IPS-15b (cell line): Measurements from ENCODE around the gene RNF149.
"Not testable (repeated sequence)": the region's sequence is repeated elsewhere in the genome, so short reads cannot be mapped to it uniquely, and the experiment has no call there.

Experiments used
- H3K27me3 ChIP-seq: one replicate; pipeline ENCODE4 v1.6.1; 2013; ENCODE audit warnings: low read length; ENCODE audit not compliant: control insufficient read depth, insufficient read depth
- H3K36me3 ChIP-seq: one replicate; pipeline ENCODE4 v1.6.1; 2013; ENCODE audit warnings: low read length; ENCODE audit not compliant: control insufficient read depth, insufficient read depth
- H3K4me1 ChIP-seq: one replicate; pipeline ENCODE4 v1.6.1; 2013; ENCODE audit warnings: mild to moderate bottlenecking, low read length; ENCODE audit not compliant: control insufficient read depth, insufficient read depth
- H3K4me3 ChIP-seq: one replicate; pipeline ENCODE4 v1.5.1; 2013; ENCODE audit warnings: low read depth, low read length
- H3K9ac ChIP-seq: one replicate; pipeline ENCODE4 v1.6.1; 2013; ENCODE audit warnings: low read depth, mild to moderate bottlenecking, low read length
- H3K9me3 ChIP-seq: one replicate; pipeline ENCODE4 v1.6.1; 2013; ENCODE audit warnings: mild to moderate bottlenecking, low read length; ENCODE audit not compliant: control insufficient read depth, insufficient read depth

RNF149 gene

DNA sequence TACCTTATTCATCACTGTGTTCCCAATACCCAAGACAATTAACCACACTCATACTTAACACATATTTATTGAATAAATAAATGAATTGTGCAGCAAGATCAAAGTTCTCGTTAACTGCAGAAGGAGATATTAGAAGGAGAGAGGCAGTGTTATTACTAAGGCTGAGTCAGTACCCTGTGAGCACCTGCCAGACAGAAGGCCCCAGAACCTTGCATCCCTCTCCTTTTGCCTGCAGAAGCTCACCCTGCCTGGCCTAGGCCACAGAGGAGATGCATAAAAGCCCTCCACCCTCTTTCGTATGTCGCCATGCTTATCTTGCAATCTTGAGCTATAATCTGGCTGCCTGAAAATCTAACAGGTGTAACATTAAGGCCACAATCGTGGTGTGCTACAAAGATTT, 20.5 kb upstream of the RNF149 start:
- Histone ChIP-seq H3K36me3 (no peaks in the 10 kb centered on the region), H3K9me3 (no peaks in the 10 kb centered on the region), H3K9ac (no peak overlapping the region), H3K4me3 (no peak overlapping the region), H3K27me3 (no peaks in the 10 kb centered on the region), H3K4me1 (peaks cover 26% of the 10 kb centered on the region)

DNA sequence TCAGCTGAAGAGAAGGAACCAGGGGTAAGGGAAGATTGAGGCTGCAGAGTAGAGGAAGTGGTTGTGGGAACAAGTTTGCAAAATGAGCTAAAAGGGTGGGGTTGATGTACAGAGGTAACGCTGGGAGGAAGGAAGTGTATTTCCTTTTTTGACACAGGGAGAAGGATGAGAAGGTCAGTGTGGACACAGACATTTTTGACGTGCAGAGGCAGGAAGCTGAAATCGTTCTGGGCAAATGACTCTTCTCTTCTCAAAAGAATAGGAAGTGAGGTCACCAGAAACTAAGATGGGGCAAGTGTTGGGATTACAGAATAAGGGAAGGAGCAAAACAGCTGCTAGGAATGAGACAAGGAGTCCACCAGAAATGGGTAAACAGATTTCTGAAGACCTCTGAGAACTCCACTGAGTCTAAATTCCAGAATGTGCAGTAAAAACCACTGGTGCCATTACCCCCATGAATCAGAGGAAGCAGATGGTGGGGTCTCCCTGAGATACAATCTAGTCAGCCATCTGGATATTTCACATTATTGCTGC, 20.0 kb upstream of the RNF149 start:
- Histone ChIP-seq H3K4me3 (no peak overlapping the region), H3K4me1 (peaks cover 25% of the 10 kb centered on the region), H3K9ac (no peak overlapping the region), H3K36me3 (no peaks in the 10 kb centered on the region), H3K9me3 (no peaks in the 10 kb centered on the region), H3K27me3 (no peaks in the 10 kb centered on the region)

DNA sequence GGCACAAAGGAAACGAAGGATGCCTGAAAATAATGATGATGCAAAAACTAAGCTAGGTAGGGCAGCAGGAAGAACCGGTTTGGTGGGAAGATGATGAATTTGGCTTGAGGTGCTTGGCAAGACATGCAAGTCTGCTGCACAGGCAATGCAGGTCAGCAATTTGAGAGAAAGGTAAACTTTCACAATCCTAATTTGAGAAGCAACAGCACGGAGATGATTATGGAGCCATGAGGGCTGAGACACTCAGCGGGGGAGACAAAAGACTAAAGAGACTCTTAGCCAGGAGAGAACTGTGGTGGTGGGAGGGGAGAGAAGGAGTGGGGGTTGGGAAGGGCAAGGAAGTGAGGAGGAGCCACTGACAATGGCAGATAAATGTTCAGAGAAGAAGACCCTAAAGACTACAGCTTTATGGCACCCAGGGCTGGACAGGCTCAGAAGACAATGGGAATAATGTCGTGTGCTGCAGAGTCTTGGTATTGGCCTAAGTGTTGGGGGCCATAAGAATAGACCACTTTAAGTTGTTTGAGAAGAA, 19.4 kb upstream of the RNF149 start:
- Histone ChIP-seq H3K9me3 (no peaks in the 10 kb centered on the region), H3K4me3 (no peak overlapping the region), H3K9ac (no peak overlapping the region), H3K36me3 (no peaks in the 10 kb centered on the region), H3K27me3 (no peaks in the 10 kb centered on the region), H3K4me1 (peaks cover 22% of the 10 kb centered on the region)

DNA sequence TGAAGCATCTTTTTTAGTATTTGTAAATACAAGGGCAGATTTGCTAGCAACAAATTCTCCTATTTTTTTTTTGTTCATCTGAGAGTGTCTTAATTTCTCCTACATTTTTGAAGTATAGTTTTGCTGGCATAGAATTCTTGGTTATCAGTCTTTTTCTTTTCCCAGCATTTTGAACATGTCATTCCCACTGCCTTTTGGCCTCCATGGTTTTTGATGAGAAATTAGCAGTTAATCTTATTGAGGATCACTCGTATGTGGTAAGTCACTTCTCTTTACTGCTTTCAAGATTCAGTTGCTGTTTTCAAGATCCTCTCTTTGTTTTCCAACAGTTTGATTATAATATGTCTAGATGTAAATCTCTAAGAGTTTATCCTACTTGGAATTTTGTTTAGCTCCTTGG, 16.9 kb upstream of the RNF149 start:
- Histone ChIP-seq H3K9ac (no peak overlapping the region), H3K27me3 (no peaks in the 10 kb centered on the region), H3K9me3 (no peaks in the 10 kb centered on the region), H3K4me1 (peaks cover 17% of the 10 kb centered on the region), H3K36me3 (no peaks in the 10 kb centered on the region), H3K4me3 (no peak overlapping the region)

DNA sequence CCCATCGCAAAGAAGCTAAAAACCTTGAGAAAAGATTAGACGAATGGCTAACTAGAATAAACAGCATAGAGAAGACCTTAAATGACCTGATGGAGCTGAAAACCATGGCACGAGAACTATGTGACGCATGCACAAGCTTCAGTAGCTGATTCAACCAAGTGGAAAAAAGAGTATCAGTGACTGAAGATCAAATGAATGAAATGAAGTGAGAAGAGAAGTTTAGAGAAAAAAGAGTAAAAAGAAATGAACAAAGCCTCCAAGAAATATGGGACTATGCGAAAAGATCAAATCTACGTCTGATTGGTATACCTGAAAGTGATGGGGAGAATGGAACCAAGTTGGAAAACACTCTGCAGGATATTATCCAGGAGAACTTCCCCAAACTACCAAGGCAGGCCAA, 8.1 kb upstream of the RNF149 start:
- H3K9ac ChIP-seq, H3K4me1 ChIP-seq, H3K36me3 ChIP-seq, H3K4me3 ChIP-seq, H3K27me3 ChIP-seq, H3K9me3 ChIP-seq: not testable (repeated sequence)

DNA sequence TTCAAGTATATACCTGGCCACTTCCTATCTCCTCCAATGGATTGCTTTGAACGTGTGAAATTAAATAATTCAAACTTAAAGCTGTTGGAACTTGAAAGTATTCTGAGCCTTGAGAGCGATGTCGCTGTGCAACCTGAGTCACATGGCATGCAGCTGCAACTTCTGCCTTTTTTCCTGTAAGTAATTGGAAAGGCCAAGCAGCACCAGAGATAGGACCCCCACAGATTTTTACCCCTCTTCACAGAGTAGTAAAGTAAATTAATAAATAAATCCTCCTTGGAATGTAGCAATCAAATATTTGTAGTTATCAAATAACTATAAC, 3.2 kb upstream of the RNF149 start:
- no peak overlapping the region for H3K9ac ChIP-seq

DNA sequence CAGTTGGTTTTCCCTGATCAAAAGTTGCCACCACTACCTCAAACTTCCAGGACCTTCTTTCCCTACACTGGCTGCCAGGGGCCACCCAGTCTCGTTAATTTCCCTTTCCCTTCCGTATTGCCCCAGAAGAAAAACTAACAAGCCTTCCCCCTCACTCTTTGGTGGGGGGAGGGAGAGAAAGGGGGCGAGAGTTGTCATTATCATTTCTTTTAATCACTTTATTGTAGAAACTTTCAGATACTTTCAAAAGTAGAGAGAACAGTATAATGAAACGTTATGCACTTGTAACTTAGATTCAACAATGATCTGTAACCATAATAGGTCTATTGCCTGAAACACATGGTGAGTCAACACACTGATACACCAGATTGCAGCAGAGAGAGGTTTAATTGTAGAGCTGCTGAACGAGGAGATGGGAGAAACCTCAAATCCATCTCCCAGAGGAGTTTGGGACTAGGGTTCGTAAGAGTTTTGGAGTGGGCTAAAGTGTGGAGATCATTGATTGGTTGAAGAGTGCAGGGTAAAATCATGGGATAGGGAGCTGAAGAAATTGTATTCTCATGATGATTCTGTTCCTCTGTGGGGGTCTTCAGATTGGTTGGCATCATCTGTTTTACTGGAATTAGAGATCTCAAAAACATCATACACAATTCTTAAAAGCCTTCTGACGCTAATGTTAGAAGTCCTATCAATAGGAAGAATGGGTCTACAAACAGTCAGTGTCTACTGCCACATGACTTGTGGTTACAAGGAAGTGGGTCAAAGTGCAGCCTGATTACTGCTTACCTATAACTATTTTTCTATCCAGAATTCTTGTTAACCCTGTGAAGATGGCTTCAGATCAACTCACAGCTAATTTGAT, 2.6 kb upstream of the RNF149 start:
- Histone ChIP-seq H3K9me3 (no peaks in the 10 kb centered on the region), H3K9ac (no peak overlapping the region), H3K27me3 (peaks cover 4% of the 10 kb centered on the region), H3K4me3 (no peak overlapping the region), H3K36me3 (no peaks in the 10 kb centered on the region), H3K4me1 (peaks cover 2% of the 10 kb centered on the region)

More for the DNA sequence above, 3.2 kb upstream of the RNF149 start:
- Histone ChIP-seq H3K9me3 (no peaks in the 10 kb centered on the region), H3K4me1 (no peaks in the 10 kb centered on the region), H3K27me3 (peaks cover 4% of the 10 kb centered on the region), H3K36me3 (no peaks in the 10 kb centered on the region), H3K4me3 (no peak overlapping the region)

DNA sequence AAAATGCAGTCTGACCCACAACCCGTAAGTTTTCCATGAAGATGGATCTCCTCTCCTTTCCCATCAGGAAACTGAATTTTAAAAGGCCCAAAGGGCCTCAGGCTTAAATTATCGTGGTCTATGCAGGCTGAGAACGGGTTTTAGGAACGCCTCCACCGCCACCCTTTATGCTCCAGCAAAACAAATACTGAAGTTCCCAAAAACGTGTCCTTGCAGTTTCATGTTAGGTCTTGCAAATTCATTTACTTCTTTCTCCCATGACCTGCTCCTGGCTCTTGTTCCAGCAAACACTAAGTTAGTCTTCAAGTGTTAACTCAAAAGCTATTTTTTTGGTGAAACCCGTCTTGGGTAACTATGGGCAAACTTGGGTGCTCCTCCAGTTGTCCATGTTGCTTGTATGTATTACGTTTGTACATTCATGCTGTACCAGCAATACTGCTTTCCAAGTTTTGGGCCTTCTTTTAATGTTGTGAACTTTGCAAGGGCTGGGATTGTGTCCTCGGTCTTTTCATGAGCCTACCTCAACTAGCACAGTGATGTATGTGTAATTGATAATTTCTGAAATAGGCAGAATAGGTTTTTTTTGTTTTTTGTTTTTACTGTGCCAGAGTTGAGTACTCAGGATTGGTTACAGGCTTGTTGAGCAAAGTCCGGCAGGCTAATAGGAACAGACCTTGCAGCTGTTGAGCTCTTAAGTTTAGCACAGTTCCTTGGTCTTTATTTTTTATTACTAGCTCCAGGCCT, 1.8 kb upstream of the RNF149 start:
- H3K9ac ChIP-seq = no peak overlapping the region
- peaks cover 3% of the 10 kb centered on the region for H3K4me1 ChIP-seq
- H3K9me3 ChIP-seq = no peaks in the 10 kb centered on the region
- no peak overlapping the region for H3K4me3 ChIP-seq
- H3K27me3 ChIP-seq = peaks cover 4% of the 10 kb centered on the region
- no peaks in the 10 kb centered on the region for H3K36me3 ChIP-seq

DNA sequence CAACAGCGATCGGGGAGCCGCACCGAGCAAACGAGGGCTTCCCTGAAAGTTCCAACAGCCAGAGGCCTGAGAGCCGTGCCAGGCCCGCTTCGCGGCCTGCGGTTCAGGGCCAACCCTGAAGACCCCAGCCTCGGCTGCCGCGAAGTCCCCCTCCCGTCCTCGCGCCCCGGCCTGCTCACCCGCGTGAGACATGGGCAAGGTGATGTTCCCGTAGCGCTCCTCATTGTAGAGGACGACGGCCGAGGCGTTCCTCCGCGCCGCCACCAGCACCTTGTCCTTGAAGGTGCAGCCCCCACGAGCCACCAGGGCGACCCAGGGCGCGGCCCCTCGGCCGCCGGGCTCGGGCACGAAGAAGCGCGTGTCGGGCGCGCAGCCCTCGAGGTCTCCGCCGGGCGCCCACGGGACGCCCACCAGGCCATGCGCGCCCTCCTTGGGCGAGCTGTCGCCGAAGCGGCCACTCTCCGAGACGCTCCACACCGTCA, 510 bp downstream of the RNF149 start:
- peaks cover 4% of the 10 kb centered on the region for H3K27me3 ChIP-seq

DNA sequence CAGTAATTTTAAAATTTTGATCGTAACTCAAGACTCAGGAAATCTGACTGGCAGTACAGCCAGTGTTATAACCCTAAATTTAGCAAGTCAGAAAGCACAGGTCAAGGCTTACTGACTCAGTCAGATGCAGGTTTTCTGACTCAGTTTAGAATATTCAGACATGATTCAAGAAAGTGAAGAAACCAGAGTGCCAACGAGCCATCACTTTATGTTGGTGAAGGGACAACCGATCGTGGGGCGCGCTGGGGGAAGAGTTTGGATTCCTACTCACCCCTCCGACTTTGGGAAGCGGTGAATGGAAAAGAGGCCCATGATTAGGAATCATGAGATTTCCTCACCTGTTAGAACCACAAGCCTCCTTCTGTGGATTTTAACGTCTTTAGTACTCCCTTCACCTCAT, 998 bp downstream of the RNF149 start:
- no peaks in the 10 kb centered on the region for H3K9me3 ChIP-seq
- H3K9ac ChIP-seq = peak overlapping the region; percentile 77
- H3K4me1 ChIP-seq = peaks cover 3% of the 10 kb centered on the region
- no peaks in the 10 kb centered on the region for H3K36me3 ChIP-seq
- H3K4me3 ChIP-seq = peak overlapping the region; percentile 81
- H3K27me3 ChIP-seq = peaks cover 4% of the 10 kb centered on the region

More for the DNA sequence above, 510 bp downstream of the RNF149 start:
- Histone ChIP-seq H3K4me1 (peaks cover 3% of the 10 kb centered on the region), H3K9me3 (no peaks in the 10 kb centered on the region), H3K36me3 (no peaks in the 10 kb centered on the region), H3K4me3 (peak overlapping the region; percentile 81), H3K9ac (peak overlapping the region; percentile 77)

DNA sequence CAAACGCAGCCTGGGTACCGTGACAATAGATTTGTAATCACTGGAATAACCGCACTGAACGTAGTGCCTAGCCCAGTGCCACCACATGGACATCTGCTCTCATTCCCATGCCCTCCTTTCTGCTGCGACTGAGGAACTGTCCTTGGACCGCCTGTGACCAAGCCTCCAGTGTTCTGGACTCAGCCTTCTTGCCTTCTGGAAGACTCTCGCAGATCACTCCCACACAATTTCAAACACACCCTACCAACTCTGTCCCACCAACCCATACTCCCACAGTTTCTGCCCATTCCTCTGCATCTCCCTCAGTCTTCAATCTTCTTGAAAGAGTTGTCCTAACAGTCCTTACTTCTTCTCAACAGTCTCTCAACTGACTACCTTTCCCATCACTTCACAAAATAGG, 2.1 kb downstream of the RNF149 start:
- Histone ChIP-seq H3K9ac (no peak overlapping the region), H3K4me1 (peaks cover 3% of the 10 kb centered on the region), H3K27me3 (peaks cover 4% of the 10 kb centered on the region), H3K9me3 (no peaks in the 10 kb centered on the region), H3K36me3 (no peaks in the 10 kb centered on the region), H3K4me3 (peak overlapping the region; percentile 81)
